Activated CD4-positive, alpha-beta T cell treated with anti-CD3 and anti-CD28 coated beads, Interleukin-2, amount 10 ng/mL, durations not matched to agents 7 days and 5 days (primary cell): ENCODE data around the gene CDK19. TPM values are rescaled to one million over a fixed set of nuclear protein-coding genes. Genes with fewer than 3 reads are reported as not detected.

Experiments
- CTCF ChIA-PET: fragments of 350-600 bp; sonication (Branson Sonifier 250); formaldehyde crosslinking; loops from one replicate; lab custom pipeline; 2021; ENCODE audit warnings: antibody characterized with exemption; lab: Charles Lee
- POLR2A ChIA-PET: fragments of 350-600 bp; sonication (Branson Sonifier 250); formaldehyde crosslinking; loops from one replicate; lab custom pipeline; 2021; ENCODE audit warnings: antibody characterized with exemption; lab: Charles Lee
- DNase-seq: peaks from one replicate; pipeline ENCODE4 v3.0.0-alpha.2; 2020
- H3K27ac Mint-ChIP-seq: one replicate; pipeline ENCODE4 v1.8.0; 2021; ENCODE audit warnings: mild to moderate bottlenecking, moderate library complexity, mixed read lengths
- H3K27me3 Mint-ChIP-seq: one replicate; pipeline ENCODE4 v1.8.0; 2021; ENCODE audit warnings: mixed read lengths
- H3K36me3 Mint-ChIP-seq: one replicate; pipeline ENCODE4 v1.8.0; 2021; ENCODE audit warnings: low read depth, mixed read lengths
- H3K4me1 Mint-ChIP-seq: one replicate; pipeline ENCODE4 v1.8.0; 2021; ENCODE audit warnings: mixed read lengths
- H3K4me3 Mint-ChIP-seq: one replicate; pipeline ENCODE4 v1.8.0; 2021; ENCODE audit warnings: mild to moderate bottlenecking, moderate library complexity, mixed read lengths
- H3K9me3 Mint-ChIP-seq: one replicate; pipeline ENCODE4 v1.8.0; 2021; ENCODE audit warnings: mixed read lengths
- total RNA-seq, 2 experiments: library from RNA; stranded (reverse); gene quantifications; one replicate each; pipeline ENCODE4 v1.2.3, GENCODE V29; 2021

Gene CDK19
- total RNA-seq, 2 experiments from 2014 or later = 26.5 to 27.3 TPM

DNA sequence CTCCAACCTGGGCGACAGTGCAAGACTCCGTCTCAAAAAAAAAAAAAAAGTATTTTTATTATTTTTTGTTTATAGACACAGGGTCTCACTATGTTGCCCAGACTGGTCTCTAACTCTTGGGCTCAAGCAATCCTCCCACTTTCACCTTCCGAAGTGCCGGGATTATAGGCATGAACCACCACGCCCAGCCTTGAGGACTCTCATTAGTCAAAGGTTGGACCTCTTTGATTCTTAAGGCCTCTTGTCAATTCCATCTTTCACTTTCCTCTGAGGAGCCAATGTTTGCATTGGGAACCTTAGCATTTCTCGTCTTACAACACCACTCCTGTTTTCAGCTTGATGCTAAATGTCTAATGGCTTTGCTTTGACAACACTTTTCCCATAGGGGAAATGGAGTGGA lies 16.1 kb upstream of the CDK19 start:
- Mint-ChIP-seq H3K27ac (no peak overlapping the region), H3K4me3 (no peak overlapping the region), H3K9me3 (no peaks in the 10 kb centered on the region), H3K27me3 (no peaks in the 10 kb centered on the region), H3K4me1 (no peaks in the 10 kb centered on the region), H3K36me3 (no peaks in the 10 kb centered on the region)
- POLR2A ChIA-PET = no interaction called here
- CTCF ChIA-PET = no interaction called here
- no peak for DNase-seq

DNA sequence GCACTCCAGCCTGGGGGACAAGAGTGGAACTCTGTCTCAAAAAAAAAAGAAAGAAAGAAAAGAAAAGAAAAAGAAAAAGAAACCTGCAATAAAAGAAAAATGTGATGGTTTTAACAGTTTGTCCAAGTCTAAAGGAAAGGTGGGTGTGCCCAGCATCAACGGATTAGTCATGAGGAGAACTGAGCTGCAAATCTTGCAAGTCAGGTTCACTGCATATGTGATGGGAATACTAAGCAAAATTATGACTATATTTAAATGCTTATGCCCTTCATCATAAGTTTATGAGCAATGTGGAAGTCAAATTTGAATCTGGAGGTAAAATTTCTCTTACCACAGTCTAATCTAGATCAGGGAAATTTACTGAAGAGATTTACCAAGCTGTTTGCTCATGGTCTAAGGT lies 13.1 kb upstream of the CDK19 start:
- no peaks in the 10 kb centered on the region for H3K4me1 Mint-ChIP-seq
- ChIA-PET CTCF (interaction anchor here (0.7 to 1.3 kb wide), 3 partner anchors 13 to 154 kb away, joined by 3 to 4 read pairs (median 3); partner anchors contain the start of gene CDK19), POLR2A (no interaction called here)
- no peak overlapping the region for H3K27ac Mint-ChIP-seq
- no peak overlapping the region for H3K4me3 Mint-ChIP-seq
- no peaks in the 10 kb centered on the region for H3K36me3 Mint-ChIP-seq
- no peak for DNase-seq
- H3K9me3 Mint-ChIP-seq = no peaks in the 10 kb centered on the region
- peaks cover 4% of the 10 kb centered on the region for H3K27me3 Mint-ChIP-seq

DNA sequence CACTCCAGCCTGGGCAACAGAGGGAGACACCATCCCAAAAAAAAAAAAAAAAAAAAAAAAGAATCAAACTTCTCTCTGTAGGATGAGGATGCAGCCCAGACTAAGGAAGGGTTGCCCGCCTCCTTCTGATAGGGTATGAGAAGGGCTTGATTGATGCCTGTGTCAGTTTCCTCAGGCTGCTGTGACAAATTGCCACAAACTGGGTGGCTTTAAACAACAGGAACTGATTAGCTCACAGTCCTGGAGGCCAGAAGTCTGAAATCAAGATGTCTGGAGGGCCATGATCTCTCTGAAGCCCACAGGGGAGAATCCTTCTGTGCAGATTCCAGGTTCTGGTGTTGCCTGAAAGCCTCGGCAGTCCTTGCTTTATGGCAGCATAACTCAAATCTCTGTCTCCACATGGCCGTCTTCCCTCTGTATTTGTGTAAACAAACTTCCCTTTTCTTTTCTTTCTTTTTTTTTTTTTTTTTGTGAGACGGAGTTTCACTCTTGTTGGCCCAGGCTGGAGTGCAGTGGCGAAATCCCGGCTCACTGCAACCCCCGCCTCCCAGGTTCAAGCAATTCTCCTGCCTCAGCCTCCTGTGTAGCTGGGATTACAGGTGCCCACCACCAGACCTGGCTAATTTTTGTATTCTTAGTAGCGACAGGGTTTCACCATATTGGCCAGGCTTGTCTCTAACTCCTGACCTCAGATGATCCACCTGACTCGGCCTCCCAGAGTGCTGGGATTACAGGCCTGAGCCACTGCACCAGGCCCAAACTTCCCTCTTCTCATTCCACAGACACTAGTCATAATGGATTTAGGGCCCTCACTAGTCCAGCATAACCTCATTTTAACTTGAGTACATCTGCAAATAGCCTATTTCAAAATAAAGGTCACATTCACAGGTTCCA lies 11.2 kb upstream of the CDK19 start:
- ChIA-PET POLR2A (no interaction called here), CTCF (interaction anchor here (0.7 to 0.9 kb wide), 2 partner anchors 10 to 60 kb away, joined by 4 read pairs; no protein-coding TSS in a partner anchor)
- Mint-ChIP-seq H3K36me3 (no peaks in the 10 kb centered on the region), H3K4me1 (peaks cover 8% of the 10 kb centered on the region), H3K27me3 (peaks cover 8% of the 10 kb centered on the region), H3K27ac (no peak overlapping the region), H3K4me3 (no peak overlapping the region), H3K9me3 (no peaks in the 10 kb centered on the region)
- no peak for DNase-seq

DNA sequence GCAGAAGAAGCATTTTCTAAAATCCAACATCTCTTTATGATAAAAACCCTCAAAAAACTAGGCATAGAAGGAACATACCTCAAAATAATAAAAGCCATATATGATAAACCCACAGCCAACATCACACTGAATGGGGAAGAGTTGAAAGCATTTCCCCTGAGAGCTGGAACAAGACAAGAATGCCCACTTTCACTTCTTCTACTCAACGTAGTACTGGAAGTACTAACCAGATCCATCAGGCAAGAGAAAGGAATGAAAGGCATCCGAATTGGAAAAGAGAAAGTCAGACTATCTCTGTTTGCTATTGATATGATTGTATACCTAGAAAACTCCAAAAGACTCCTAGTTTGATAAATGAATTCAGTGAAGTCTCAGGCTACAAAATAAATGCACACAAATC lies 7.9 kb upstream of the CDK19 start:
- Mint-ChIP-seq H3K9me3 (peaks cover 2% of the 10 kb centered on the region), H3K27me3 (peaks cover 8% of the 10 kb centered on the region), H3K27ac (no peak overlapping the region), H3K4me3 (no peak overlapping the region), H3K4me1 (peaks cover 23% of the 10 kb centered on the region), H3K36me3 (no peaks in the 10 kb centered on the region)
- ChIA-PET POLR2A (no interaction called here), CTCF (interaction anchor here (0.6 kb wide), 1 partner anchor 88 kb away, joined by 3 read pairs; no protein-coding TSS in a partner anchor)
- no peak for DNase-seq

DNA sequence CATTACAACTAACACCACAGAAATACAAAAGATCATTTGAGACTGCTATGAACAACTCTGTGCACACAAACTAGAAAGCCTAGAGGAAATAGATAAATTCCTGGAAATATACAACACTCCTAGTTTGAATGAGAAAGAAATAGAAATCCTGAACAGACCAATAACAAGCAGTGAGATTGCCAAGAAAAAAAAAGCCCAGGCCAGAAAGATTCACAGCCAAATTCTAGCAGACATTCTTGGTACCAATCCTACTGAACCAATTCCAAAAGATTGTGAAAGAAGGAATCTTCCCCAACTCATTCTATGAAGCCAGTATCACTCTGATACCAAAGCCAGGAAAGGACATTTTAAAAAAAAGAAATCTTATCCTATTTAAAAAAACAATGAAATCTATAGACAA lies 7.0 kb upstream of the CDK19 start:
- no peaks in the 10 kb centered on the region for H3K36me3 Mint-ChIP-seq
- peaks cover 8% of the 10 kb centered on the region for H3K27me3 Mint-ChIP-seq
- H3K9me3 Mint-ChIP-seq = peaks cover 2% of the 10 kb centered on the region
- no peak overlapping the region for H3K4me3 Mint-ChIP-seq
- ChIA-PET CTCF (no interaction called here), POLR2A (no interaction called here)
- peaks cover 28% of the 10 kb centered on the region for H3K4me1 Mint-ChIP-seq
- DNase-seq = no peak
- no peak overlapping the region for H3K27ac Mint-ChIP-seq

DNA sequence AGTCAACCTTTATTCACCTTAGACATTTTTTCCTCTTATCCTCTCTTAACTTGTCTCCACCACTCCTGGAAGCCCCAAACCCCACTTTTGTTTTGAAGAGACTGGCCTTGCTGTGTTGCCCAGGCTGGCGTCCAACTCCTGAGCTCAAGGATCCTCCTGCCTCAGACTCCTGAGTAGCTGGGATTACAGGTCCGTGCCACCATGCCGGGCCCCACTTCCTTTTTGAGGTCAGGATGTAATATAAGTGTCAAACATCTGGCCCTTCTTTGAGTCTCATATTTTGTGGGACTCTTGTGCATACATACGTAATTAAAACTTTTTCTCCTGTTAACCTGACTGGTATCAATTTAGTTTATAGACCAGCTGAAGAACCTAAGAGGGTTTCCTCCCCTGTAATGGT lies 1.4 kb upstream of the CDK19 start:
- DNase-seq = peak; percentile 23
- H3K9me3 Mint-ChIP-seq = peaks cover 2% of the 10 kb centered on the region
- ChIA-PET CTCF (interaction anchor here (1.1 to 1.4 kb wide), 2 partner anchors 35 to 41 kb away, joined by 4 read pairs; no protein-coding TSS in a partner anchor), POLR2A (interaction anchor here (2.0 to 3.5 kb wide), 2 partner anchors 59 to 142 kb away, joined by 12 to 89 read pairs; partner anchors contain the start of genes AMD1 and GTF3C6)
- peak overlapping the region; percentile 99 for H3K4me3 Mint-ChIP-seq
- peaks cover 47% of the 10 kb centered on the region for H3K4me1 Mint-ChIP-seq
- H3K36me3 Mint-ChIP-seq = peaks cover 2% of the 10 kb centered on the region
- no peaks in the 10 kb centered on the region for H3K27me3 Mint-ChIP-seq
- H3K27ac Mint-ChIP-seq = peak overlapping the region; percentile 99

DNA sequence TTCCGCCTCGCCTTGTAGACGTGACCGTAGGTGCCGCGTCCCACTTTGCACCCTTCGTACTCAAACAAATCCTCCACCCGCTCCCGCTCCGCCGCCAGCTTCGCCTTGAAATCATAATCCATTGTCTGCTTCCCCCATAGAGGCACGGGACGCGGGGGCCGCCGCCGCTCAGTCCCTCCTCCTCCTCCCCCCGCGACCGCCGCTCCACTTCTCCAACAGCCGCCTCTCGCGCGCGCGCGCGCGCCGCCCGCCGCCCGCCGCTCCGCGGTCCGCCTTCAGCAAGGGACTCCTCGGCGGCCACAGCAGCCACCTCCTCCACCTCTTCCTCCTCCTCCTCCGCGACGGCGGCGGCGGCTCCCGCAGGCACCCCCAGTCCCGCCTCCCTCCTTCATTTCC lies 256 bp downstream of the CDK19 start:
- Mint-ChIP-seq H3K4me1 (peaks cover 41% of the 10 kb centered on the region), H3K36me3 (peaks cover 7% of the 10 kb centered on the region), H3K27ac (peak overlapping the region; percentile 99), H3K9me3 (peaks cover 5% of the 10 kb centered on the region), H3K4me3 (peak overlapping the region; percentile 99), H3K27me3 (no peaks in the 10 kb centered on the region)
- CTCF ChIA-PET = interaction anchor here (0.6 to 1.3 kb wide), 9 partner anchors 13 to 789 kb away, joined by 3 to 4 read pairs (median 3); no protein-coding TSS in a partner anchor
- no peak for DNase-seq
- POLR2A ChIA-PET = interaction anchor here (0.6 to 3.5 kb wide), 9 partner anchors 61 to 254 kb away, joined by 3 to 89 read pairs (median 3); partner anchors contain the start of genes AMD1 and GTF3C6

DNA sequence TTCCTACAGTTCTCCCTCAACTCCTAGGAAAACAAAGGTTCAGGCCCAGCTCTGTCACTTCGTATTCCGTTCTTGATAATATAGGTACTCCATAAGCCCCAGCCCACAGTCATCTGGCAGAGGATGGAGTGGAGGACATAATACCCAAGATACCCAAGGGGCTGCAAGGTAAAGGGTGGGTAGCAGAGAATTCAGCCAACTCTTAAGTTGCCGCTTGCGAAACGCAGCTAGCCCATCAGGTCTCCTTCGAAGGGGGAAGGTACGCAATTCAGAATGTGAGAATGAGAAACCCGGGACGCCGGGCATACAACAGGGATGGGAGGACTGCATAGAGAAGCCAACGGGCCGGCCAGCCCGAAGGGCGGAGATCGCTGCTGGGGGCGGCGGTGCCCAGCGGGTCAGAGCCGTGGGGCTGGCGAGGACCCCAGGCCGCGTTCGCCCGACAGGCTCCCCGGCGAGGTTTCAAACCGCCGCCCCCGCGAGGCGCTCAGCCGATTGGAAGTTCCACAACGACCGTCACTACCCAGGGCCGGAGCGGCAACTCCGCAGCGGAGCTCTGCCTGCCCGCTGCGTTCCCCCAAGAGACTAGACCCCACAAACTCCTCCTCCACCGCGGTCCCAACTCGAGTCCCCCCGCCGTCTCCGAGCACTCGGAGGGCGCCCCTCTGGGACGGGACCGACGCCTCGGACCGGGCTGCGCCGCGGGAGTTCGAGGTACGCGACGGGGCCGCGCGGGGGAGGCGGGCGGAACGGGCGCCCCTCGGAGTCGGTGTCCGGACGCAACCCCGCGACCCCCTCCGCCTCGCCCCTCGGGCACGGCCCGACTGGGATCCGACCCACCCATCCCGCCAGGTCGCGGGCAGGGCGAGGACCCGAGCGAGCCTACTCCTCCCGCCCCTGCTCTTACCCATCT lies 911 bp downstream of the CDK19 start:
- Mint-ChIP-seq H3K4me3 (peak overlapping the region; percentile 99), H3K4me1 (peaks cover 37% of the 10 kb centered on the region), H3K27ac (peak overlapping the region; percentile 99), H3K9me3 (peaks cover 7% of the 10 kb centered on the region), H3K36me3 (peaks cover 12% of the 10 kb centered on the region), H3K27me3 (no peaks in the 10 kb centered on the region)
- ChIA-PET CTCF (interaction anchor here (1.1 to 1.3 kb wide), 2 partner anchors 14 to 18 kb away, joined by 3 to 4 read pairs; no protein-coding TSS in a partner anchor), POLR2A (interaction anchor here (1.0 to 3.5 kb wide), 4 partner anchors 62 to 168 kb away, joined by 3 to 89 read pairs (median 4); partner anchors contain the start of gene AMD1)
- DNase-seq = peak; percentile 57

DNA sequence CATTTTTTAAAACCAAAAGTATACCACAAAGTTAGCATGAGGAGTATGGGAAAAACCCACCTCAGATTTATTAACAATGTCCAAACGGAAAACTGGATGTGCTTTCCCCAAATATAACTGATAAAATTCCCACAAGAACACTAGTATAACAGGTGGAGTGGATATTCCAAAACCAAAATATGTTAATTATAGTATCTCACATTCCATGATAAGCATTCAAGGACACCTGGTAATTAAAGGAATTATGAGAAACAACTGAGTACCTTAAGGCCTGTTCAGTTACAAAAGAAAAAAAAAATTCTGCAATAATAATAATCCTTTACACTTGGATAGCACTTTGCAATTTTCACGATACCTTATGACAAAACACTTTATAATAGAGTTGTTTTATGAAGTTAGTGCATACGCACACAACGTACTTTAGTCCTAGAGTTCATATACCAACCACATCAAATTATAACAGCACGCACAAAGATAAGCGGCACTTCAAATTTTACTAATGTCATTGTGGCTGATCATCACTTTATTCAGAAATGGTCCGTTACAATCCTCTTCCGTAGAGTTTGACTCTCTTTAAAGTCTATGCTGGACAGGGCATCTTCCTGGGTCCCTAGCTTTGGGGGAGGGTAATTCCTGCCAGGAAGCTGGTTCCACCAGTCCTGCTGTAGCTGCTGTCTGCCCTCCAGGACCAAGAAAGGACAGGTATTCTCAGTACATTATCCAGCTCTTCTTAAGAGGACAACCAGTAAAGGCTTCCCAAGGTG lies 1.7 kb downstream of the CDK19 start:
- DNase-seq = no peak
- CTCF ChIA-PET = interaction anchor here (1.1 kb wide), 1 partner anchor 45 kb away, joined by 3 read pairs; no protein-coding TSS in a partner anchor
- Mint-ChIP-seq H3K27ac (peak overlapping the region; percentile 92), H3K27me3 (no peaks in the 10 kb centered on the region), H3K9me3 (peaks cover 6% of the 10 kb centered on the region), H3K4me3 (peak overlapping the region; percentile 94), H3K36me3 (peaks cover 12% of the 10 kb centered on the region), H3K4me1 (peaks cover 36% of the 10 kb centered on the region)
- POLR2A ChIA-PET = interaction anchor here (3.5 kb wide), 1 partner anchor 62 kb away, joined by 89 read pairs; the partner anchor contains the start of gene AMD1

DNA sequence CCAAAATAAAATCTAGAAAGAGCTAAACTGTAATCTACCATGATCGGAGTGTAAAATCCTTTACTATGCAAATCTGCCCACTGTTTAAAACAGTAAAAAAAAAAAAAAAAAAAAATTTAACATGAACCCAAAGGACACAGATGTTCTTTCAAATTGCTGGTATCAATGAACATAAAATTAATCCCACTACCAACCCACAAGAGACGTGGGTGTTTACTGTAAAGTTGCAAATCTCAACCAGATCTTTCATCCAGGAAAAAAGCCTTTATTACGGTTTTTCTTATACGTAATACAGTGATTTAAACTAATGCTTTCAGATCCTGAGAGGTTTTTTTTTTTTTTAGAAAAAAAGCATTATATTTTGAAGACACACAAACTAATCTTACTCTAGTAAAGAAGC lies 2.5 kb downstream of the CDK19 start:
- POLR2A ChIA-PET = no interaction called here
- Mint-ChIP-seq H3K4me1 (peaks cover 35% of the 10 kb centered on the region), H3K4me3 (no peak overlapping the region), H3K27ac (no peak overlapping the region), H3K36me3 (peaks cover 12% of the 10 kb centered on the region), H3K9me3 (peaks cover 6% of the 10 kb centered on the region), H3K27me3 (no peaks in the 10 kb centered on the region)
- CTCF ChIA-PET = interaction anchor here (1.1 kb wide), 1 partner anchor 46 kb away, joined by 3 read pairs; no protein-coding TSS in a partner anchor
- no peak for DNase-seq

DNA sequence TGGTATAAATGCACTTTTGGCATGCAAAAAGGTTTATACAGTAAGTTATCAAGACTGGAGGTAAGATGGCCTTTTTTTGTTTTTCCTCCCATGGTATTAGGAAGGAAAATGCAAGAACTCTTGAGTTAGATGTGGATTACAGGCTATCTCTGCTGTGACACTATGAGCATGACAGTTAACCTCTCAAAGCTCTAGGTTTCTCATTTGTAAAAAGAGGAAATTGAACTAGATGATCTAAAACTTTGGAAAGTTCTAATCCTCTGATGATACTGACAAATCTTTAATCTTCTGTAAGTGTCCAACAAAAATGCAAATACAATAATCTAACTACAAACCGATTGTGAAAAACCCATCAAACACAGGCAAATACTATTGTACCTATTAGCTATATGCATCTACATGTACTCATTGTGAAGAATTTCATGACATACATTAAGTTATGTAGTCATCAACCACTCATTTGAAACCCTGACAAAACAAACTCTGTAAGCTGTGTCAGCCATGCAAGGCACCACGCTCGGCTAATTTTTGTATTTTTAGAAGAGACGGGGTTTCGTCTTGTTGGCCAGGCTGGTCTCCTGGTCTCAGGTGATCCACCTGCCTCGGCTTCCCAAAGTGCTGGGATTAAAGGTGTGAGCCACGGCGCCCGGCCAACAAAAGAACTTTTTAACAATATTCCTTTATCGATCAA lies 4.2 kb downstream of the CDK19 start:
- peaks cover 12% of the 10 kb centered on the region for H3K36me3 Mint-ChIP-seq
- peaks cover 23% of the 10 kb centered on the region for H3K4me1 Mint-ChIP-seq
- DNase-seq = no peak
- H3K27me3 Mint-ChIP-seq = no peaks in the 10 kb centered on the region
- no peak overlapping the region for H3K4me3 Mint-ChIP-seq
- CTCF ChIA-PET = interaction anchor here (0.7 to 1.2 kb wide), 3 partner anchors 56 to 129 kb away, joined by 3 read pairs; no protein-coding TSS in a partner anchor
- POLR2A ChIA-PET = no interaction called here
- H3K9me3 Mint-ChIP-seq = peaks cover 6% of the 10 kb centered on the region
- no peak overlapping the region for H3K27ac Mint-ChIP-seq
